ENCODE measurements around the gene TUBB6.

DNA sequence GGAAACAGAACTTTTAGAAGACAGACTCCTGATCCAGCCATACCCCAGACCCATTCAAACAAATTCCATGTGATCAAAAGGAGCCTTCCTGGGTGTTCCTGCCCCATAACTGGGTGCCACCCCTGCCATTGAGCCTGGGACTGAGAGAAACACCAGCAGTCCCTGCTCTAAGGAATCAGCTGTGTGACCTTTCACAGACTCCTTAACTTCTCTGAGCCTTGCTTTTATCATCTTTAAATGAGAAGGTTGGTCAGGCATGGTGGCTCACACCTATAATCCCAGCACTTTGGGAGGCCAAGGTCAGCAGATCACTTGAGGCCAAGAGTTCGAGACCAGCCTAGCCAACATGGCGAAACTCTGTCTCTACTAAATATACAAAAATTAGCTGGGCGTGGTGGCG lies 33.2 kb upstream of the TUBB6 start:
- TF ChIP-seq, protein P1, sequence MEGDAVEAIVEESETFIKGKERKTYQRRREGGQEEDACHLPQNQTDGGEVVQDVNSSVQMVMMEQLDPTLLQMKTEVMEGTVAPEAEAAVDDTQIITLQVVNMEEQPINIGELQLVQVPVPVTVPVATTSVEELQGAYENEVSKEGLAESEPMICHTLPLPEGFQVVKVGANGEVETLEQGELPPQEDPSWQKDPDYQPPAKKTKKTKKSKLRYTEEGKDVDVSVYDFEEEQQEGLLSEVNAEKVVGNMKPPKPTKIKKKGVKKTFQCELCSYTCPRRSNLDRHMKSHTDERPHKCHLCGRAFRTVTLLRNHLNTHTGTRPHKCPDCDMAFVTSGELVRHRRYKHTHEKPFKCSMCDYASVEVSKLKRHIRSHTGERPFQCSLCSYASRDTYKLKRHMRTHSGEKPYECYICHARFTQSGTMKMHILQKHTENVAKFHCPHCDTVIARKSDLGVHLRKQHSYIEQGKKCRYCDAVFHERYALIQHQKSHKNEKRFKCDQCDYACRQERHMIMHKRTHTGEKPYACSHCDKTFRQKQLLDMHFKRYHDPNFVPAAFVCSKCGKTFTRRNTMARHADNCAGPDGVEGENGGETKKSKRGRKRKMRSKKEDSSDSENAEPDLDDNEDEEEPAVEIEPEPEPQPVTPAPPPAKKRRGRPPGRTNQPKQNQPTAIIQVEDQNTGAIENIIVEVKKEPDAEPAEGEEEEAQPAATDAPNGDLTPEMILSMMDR (IDR thresholded peaks at IDR 0.05; ENCODE audit: low read depth, low read length): no peak
- TF ChIP-seq EZH2phosphoT487 (IDR thresholded peaks at IDR 0.05; ENCODE audit: low read depth): no peak

Measured in OCI-LY3 (cell line).